Urinary bladder (tissue), 4 donors: Measurements from ENCODE around the gene GAK. TPM values are rescaled to one million over a fixed set of nuclear protein-coding genes. Genes with fewer than 3 reads are reported as not detected.
"Not testable (repeated sequence)": the region's sequence is repeated elsewhere in the genome, so short reads cannot be mapped to it uniquely, and the experiment has no call there.

Source experiments
- DNase-seq: peaks from one replicate; pipeline ENCODE4 v3.0.0-alpha.2; 2015; ENCODE audit errors: extremely low spot score
- H3K27ac ChIP-seq: one replicate; pipeline ENCODE4 v1.5.1; 2013; ENCODE audit warnings: low read depth, mild to moderate bottlenecking, moderate library complexity
- H3K36me3 ChIP-seq: one replicate; pipeline ENCODE4 v1.6.1; 2013; ENCODE audit warnings: mild to moderate bottlenecking, moderate library complexity; ENCODE audit not compliant: insufficient read depth
- H3K4me1 ChIP-seq: one replicate; pipeline ENCODE4 v1.6.1; 2013; ENCODE audit warnings: mild to moderate bottlenecking, moderate library complexity; ENCODE audit not compliant: insufficient read depth
- H3K4me3 ChIP-seq: one replicate; pipeline ENCODE4 v1.5.1; 2013; ENCODE audit warnings: low read depth, low read length
- WGBS: extraction: QIAGEN DNeasy Blood & Tissue Kit; methylation state at CpG from one replicate; pipeline ENCODE4 v1.1.7; 2013; 5-methylcytosine and 5-hydroxymethylcytosine counted together
- polyA plus RNA-seq: library from polyadenylated mRNA; stranded (reverse); fragments of 200-250 nt; gene quantifications from one replicate; pipeline ENCODE4 v1.2.3, GENCODE V29; 2013
- total RNA-seq: library from RNA; depleted of rRNA; stranded (reverse); fragments of >200 nt; gene quantifications from one replicate; pipeline ENCODE4 v1.2.3, GENCODE V29; 2014
- donor health status: healthy with polysubstance abuse.
- donor health status: healthy.

The GAK gene
- total and polyA plus RNA-seq, 2 donors: 44.8 to 76.2 TPM

- 84% methylated on average over 23 of the region's 23 CpGs for WGBS
- Histone ChIP-seq H3K4me1 (no peaks in the 10 kb centered on the region), H3K27ac (no peak overlapping the region), H3K4me3 (no peak overlapping the region), H3K36me3 (peaks cover 3% of the 10 kb centered on the region)
- no peak for DNase-seq
Observed at GRCh38 chr4:951594-952468, 19.7 kb upstream of the GAK start.

GRCh38 chr4:951186-951585 is 19.1 kb upstream of the GAK start:
- Histone ChIP-seq H3K4me3 (no peak overlapping the region), H3K36me3 (peaks cover 3% of the 10 kb centered on the region), H3K4me1 (no peaks in the 10 kb centered on the region), H3K27ac (no peak overlapping the region)
- 69% methylated on average over 7 of the region's 7 CpGs for WGBS
- DNase-seq: no peak

GRCh38 chr4:950136-951020 is 18.3 kb upstream of the GAK start:
- DNase-seq: no peak
- H3K27ac ChIP-seq: no peak overlapping the region
- no peak overlapping the region for H3K4me3 ChIP-seq
- H3K4me1 ChIP-seq: no peaks in the 10 kb centered on the region
- WGBS: 91% methylated on average over 30 of the region's 30 CpGs
- H3K36me3 ChIP-seq: peaks cover 3% of the 10 kb centered on the region

- Histone ChIP-seq H3K27ac (no peak overlapping the region), H3K4me3 (no peak overlapping the region), H3K36me3 (peaks cover 3% of the 10 kb centered on the region), H3K4me1 (no peaks in the 10 kb centered on the region)
- no peak for DNase-seq
- 92% methylated on average over 20 of the region's 20 CpGs for WGBS
Observed at GRCh38 chr4:949656-950055, 17.5 kb upstream of the GAK start.

GRCh38 chr4:948936-949300 is 16.8 kb upstream of the GAK start:
- H3K4me1 ChIP-seq: no peaks in the 10 kb centered on the region
- H3K27ac ChIP-seq: no peak overlapping the region
- no peak overlapping the region for H3K4me3 ChIP-seq
- H3K36me3 ChIP-seq: peaks cover 3% of the 10 kb centered on the region
- no peak for DNase-seq
- whole genome bisulfite sequencing: 88% methylated on average over 13 of the region's 13 CpGs

GRCh38 chr4:948101-948935 is 16.2 kb upstream of the GAK start:
- Histone ChIP-seq H3K27ac (no peak overlapping the region), H3K36me3 (peaks cover 3% of the 10 kb centered on the region), H3K4me1 (no peaks in the 10 kb centered on the region), H3K4me3 (no peak overlapping the region)
- WGBS: 76% methylated on average over 33 of the region's 33 CpGs
- DNase-seq: no peak

GRCh38 chr4:947491-947971 is 15.4 kb upstream of the GAK start:
- WGBS: 91% methylated on average over 19 of the region's 19 CpGs
- no peak for DNase-seq
- no peaks in the 10 kb centered on the region for H3K4me1 ChIP-seq
- H3K4me3 ChIP-seq: no peak overlapping the region
- H3K36me3 ChIP-seq: no peaks in the 10 kb centered on the region
- no peak overlapping the region for H3K27ac ChIP-seq

GRCh38 chr4:946517-947471 is 14.7 kb upstream of the GAK start:
- DNase-seq: no peak
- H3K36me3 ChIP-seq: no peaks in the 10 kb centered on the region
- no peak overlapping the region for H3K4me3 ChIP-seq
- no peak overlapping the region for H3K27ac ChIP-seq
- WGBS: 66% methylated on average over 62 of the region's 62 CpGs
- no peaks in the 10 kb centered on the region for H3K4me1 ChIP-seq

GRCh38 chr4:946103-946450 is 14.0 kb upstream of the GAK start:
- WGBS: 80% methylated on average over 9 of the region's 9 CpGs
- no peaks in the 10 kb centered on the region for H3K4me1 ChIP-seq
- H3K4me3 ChIP-seq: no peak overlapping the region
- DNase-seq: no peak
- H3K36me3 ChIP-seq: no peaks in the 10 kb centered on the region
- H3K27ac ChIP-seq: no peak overlapping the region

- no peak overlapping the region for H3K27ac ChIP-seq
- H3K4me3 ChIP-seq: no peak overlapping the region
- 57% methylated on average over 28 of the region's 28 CpGs for WGBS
- no peaks in the 10 kb centered on the region for H3K4me1 ChIP-seq
- H3K36me3 ChIP-seq: no peaks in the 10 kb centered on the region
- DNase-seq: no peak
Observed at GRCh38 chr4:945274-946102, 13.4 kb upstream of the GAK start.

- H3K27ac ChIP-seq, DNase-seq, H3K36me3 ChIP-seq, H3K4me3 ChIP-seq, H3K4me1 ChIP-seq: not testable (repeated sequence)
- whole genome bisulfite sequencing: 83% methylated on average over 4 of the region's 4 CpGs
Observed at GRCh38 chr4:939508-939907, 7.4 kb upstream of the GAK start.

- whole genome bisulfite sequencing: 3% methylated on average over 11 of the region's 11 CpGs
- no peak overlapping the region for H3K27ac ChIP-seq
- DNase-seq: no peak
- H3K4me1 ChIP-seq: peaks cover 4% of the 10 kb centered on the region
- H3K36me3 ChIP-seq: no peaks in the 10 kb centered on the region
- H3K4me3 ChIP-seq: peak overlapping the region; percentile 73
Observed at GRCh38 chr4:932713-933070, 576 bp upstream of the GAK start.
